DMS 273 (cell line): Measurements from ENCODE around the gene FBLN2.

ENCODE experiments used
- DNase-seq: peaks from one replicate; lab custom pipeline; 2025; ENCODE audit not compliant: unreplicated experiment; lab: John Stamatoyannopoulos, UW

FBLN2 gene

GRCh38 chr3:13579063-13579462 is 30.1 kb downstream of the FBLN2 start:
- no peak for DNase-seq

- DNase-seq: no peak
Measured at GRCh38 chr3:13580256-13581023, 31.5 kb downstream of the FBLN2 start.

GRCh38 chr3:13581485-13582365 is 32.8 kb downstream of the FBLN2 start:
- DNase-seq: no peak

- DNase-seq: no peak
Measured at GRCh38 chr3:13582366-13583250, 33.7 kb downstream of the FBLN2 start.

GRCh38 chr3:13583251-13584180 is 34.6 kb downstream of the FBLN2 start:
- DNase-seq: no peak

GRCh38 chr3:13584427-13584891 is 35.5 kb downstream of the FBLN2 start:
- DNase-seq: no peak

- no peak for DNase-seq
Measured at GRCh38 chr3:13584901-13585300, 36.0 kb downstream of the FBLN2 start.

GRCh38 chr3:13587442-13587841 is 38.5 kb downstream of the FBLN2 start:
- DNase-seq: no peak

- DNase-seq: no peak
Measured at GRCh38 chr3:13588221-13588701, 39.3 kb downstream of the FBLN2 start.

- DNase-seq: no peak
Measured at GRCh38 chr3:13588993-13589392, 40.1 kb downstream of the FBLN2 start.

- no peak for DNase-seq
Measured at GRCh38 chr3:13590841-13591520, 42.1 kb downstream of the FBLN2 start.

- no peak for DNase-seq
Measured at GRCh38 chr3:13593615-13594014, 44.7 kb downstream of the FBLN2 start.

- DNase-seq: no peak
Measured at GRCh38 chr3:13594146-13594545, 45.2 kb downstream of the FBLN2 start.

- no peak for DNase-seq
Measured at GRCh38 chr3:13594991-13595421, 46.1 kb downstream of the FBLN2 start.

- no peak for DNase-seq
Measured at GRCh38 chr3:13595485-13595884, 46.6 kb downstream of the FBLN2 start.

- DNase-seq: no peak
Measured at GRCh38 chr3:13596426-13597205, 47.7 kb downstream of the FBLN2 start.

GRCh38 chr3:13597661-13598060 is 48.7 kb downstream of the FBLN2 start:
- DNase-seq: no peak

GRCh38 chr3:13598201-13598600 is 49.3 kb downstream of the FBLN2 start:
- no peak for DNase-seq
